Astrocyte (in vitro differentiated cells and primary cell): Measurements from ENCODE around the gene KL. TPM values are rescaled to one million over a fixed set of nuclear protein-coding genes. Genes with fewer than 3 reads are reported as not detected.

Source experiments
- DNase-seq: peaks from one replicate; pipeline ENCODE4 v3.0.0-alpha.2; 2010; ENCODE audit warnings: low read depth
- FAIRE-seq: peaks from 2 replicates; lab custom pipeline; 2011; peaks lifted over from hg19 to GRCh38; lab: Jason Lieb, UNC
- H2AFZ ChIP-seq: 2 replicates; pipeline ENCODE4 v1.6.0; 2012; ENCODE audit warnings: low read depth, low read length, inconsistent platforms
- H3K27ac ChIP-seq: 2 replicates; pipeline ENCODE4 v1.5.1; 2011; ENCODE audit warnings: low read depth, low read length, inconsistent platforms
- H3K27me3 ChIP-seq: 2 replicates; pipeline ENCODE4 v1.6.0; 2011; ENCODE audit warnings: low read length, inconsistent platforms; ENCODE audit not compliant: insufficient read depth
- H3K36me3 ChIP-seq: 2 replicates; pipeline ENCODE4 v1.5.1; 2011; ENCODE audit warnings: low read length, inconsistent platforms; ENCODE audit not compliant: insufficient read depth
- H3K4me1 ChIP-seq: 2 replicates; pipeline ENCODE4 v1.5.1; 2011; ENCODE audit warnings: low read length, inconsistent platforms; ENCODE audit not compliant: insufficient read depth
- H3K4me2 ChIP-seq: 2 replicates; pipeline ENCODE4 v1.6.0; 2012; ENCODE audit warnings: low read length, inconsistent platforms
- H3K4me3 ChIP-seq: 2 replicates; pipeline ENCODE4 v1.5.1; 2011; ENCODE audit warnings: low read depth, mild to moderate bottlenecking, low read length, inconsistent platforms; ENCODE audit not compliant: insufficient read depth
- H3K79me2 ChIP-seq: 2 replicates; pipeline ENCODE4 v1.6.0; 2012; ENCODE audit warnings: mild to moderate bottlenecking, low read length, inconsistent platforms; ENCODE audit not compliant: insufficient read depth
- H3K9ac ChIP-seq: 2 replicates; pipeline ENCODE4 v1.6.0; 2012; ENCODE audit warnings: mild to moderate bottlenecking, low read length, inconsistent platforms
- H3K9me3 ChIP-seq: 2 replicates; pipeline ENCODE4 v1.5.1; 2012; ENCODE audit warnings: low read depth, mild to moderate bottlenecking, low read length, inconsistent platforms; ENCODE audit not compliant: insufficient read depth
- H4K20me1 ChIP-seq: 2 replicates; pipeline ENCODE4 v1.6.0; 2012; ENCODE audit warnings: low read length, inconsistent platforms; ENCODE audit not compliant: insufficient read depth
- H3K27ac Mint-ChIP-seq: one replicate; pipeline ENCODE4 v1.8.0; 2021; ENCODE audit warnings: mild to moderate bottlenecking, mixed read lengths; ENCODE audit not compliant: unreplicated experiment
- H3K27me3 Mint-ChIP-seq: one replicate; pipeline ENCODE4 v1.8.0; 2021; ENCODE audit warnings: low read depth, mixed read lengths; ENCODE audit not compliant: unreplicated experiment
- H3K36me3 Mint-ChIP-seq: one replicate; pipeline ENCODE4 v1.8.0; 2021; ENCODE audit warnings: low read depth, mixed read lengths; ENCODE audit not compliant: unreplicated experiment
- H3K4me1 Mint-ChIP-seq: one replicate; pipeline ENCODE4 v1.8.0; 2021; ENCODE audit warnings: low read depth, mixed read lengths; ENCODE audit not compliant: unreplicated experiment
- H3K4me3 Mint-ChIP-seq: one replicate; pipeline ENCODE4 v1.8.0; 2021; ENCODE audit warnings: mild to moderate bottlenecking, moderate library complexity, mixed read lengths; ENCODE audit not compliant: unreplicated experiment
- H3K9me3 Mint-ChIP-seq: one replicate; pipeline ENCODE4 v1.8.0; 2021; ENCODE audit warnings: mild to moderate bottlenecking, mixed read lengths; ENCODE audit not compliant: unreplicated experiment
- CTCF ChIP-seq: IDR thresholded peaks from 2 replicates; pipeline ENCODE4 v1.5.1; 2011; ENCODE audit warnings: low read depth, mild to moderate bottlenecking, inconsistent platforms, low read length, moderate library complexity; ENCODE audit not compliant: insufficient read depth
- EZH2 ChIP-seq: IDR thresholded peaks from 2 replicates; pipeline ENCODE4 v1.6.1; 2012; ENCODE audit warnings: mild to moderate bottlenecking, low read length, inconsistent platforms; ENCODE audit not compliant: insufficient read depth
- total RNA-seq: library from RNA; stranded (reverse); gene quantifications from 2 replicates; pipeline ENCODE4 v1.2.1, GENCODE V29; 2021

KL gene
- total RNA-seq, 1 donor from 2014 or later: 0.07 TPM

- no peak for FAIRE-seq
- H3K4me3 Mint-ChIP-seq: no peak overlapping the region
- no peak for TF ChIP-seq EZH2
- TF ChIP-seq CTCF: no peak
- H4K20me1 ChIP-seq: no peaks in the 10 kb centered on the region
- no peaks in the 10 kb centered on the region for H3K9me3 ChIP-seq
- no peaks in the 10 kb centered on the region for H3K36me3 Mint-ChIP-seq
- H3K9ac ChIP-seq: no peak overlapping the region
- H3K9me3 Mint-ChIP-seq: peaks cover 2% of the 10 kb centered on the region
- H3K27ac Mint-ChIP-seq: no peak overlapping the region
- no peaks in the 10 kb centered on the region for H3K79me2 ChIP-seq
- H3K27ac ChIP-seq: no peak overlapping the region
- no peaks in the 10 kb centered on the region for H3K27me3 ChIP-seq
- no peak overlapping the region for H2AFZ ChIP-seq
- no peaks in the 10 kb centered on the region for H3K36me3 ChIP-seq
- peaks cover 4% of the 10 kb centered on the region for H3K4me1 Mint-ChIP-seq
- no peak overlapping the region for H3K4me3 ChIP-seq
- no peaks in the 10 kb centered on the region for H3K4me1 ChIP-seq
- peaks cover 8% of the 10 kb centered on the region for H3K27me3 Mint-ChIP-seq
- no peak for DNase-seq
- no peak overlapping the region for H3K4me2 ChIP-seq
Measured at GRCh38 chr13:33078263-33078662, 62.0 kb downstream of the KL start.

GRCh38 chr13:33079960-33080359 lies 63.7 kb downstream of the KL start:
- H3K9ac ChIP-seq: no peak overlapping the region
- H3K27me3 ChIP-seq: no peaks in the 10 kb centered on the region
- no peaks in the 10 kb centered on the region for H4K20me1 ChIP-seq
- no peaks in the 10 kb centered on the region for H3K36me3 ChIP-seq
- TF ChIP-seq EZH2 (no peak), CTCF (no peak)
- H3K79me2 ChIP-seq: no peaks in the 10 kb centered on the region
- FAIRE-seq (no peak), DNase-seq (no peak)
- H3K27ac Mint-ChIP-seq: no peak overlapping the region
- H3K4me3 Mint-ChIP-seq: no peak overlapping the region
- no peaks in the 10 kb centered on the region for H3K36me3 Mint-ChIP-seq
- H3K27ac ChIP-seq: no peak overlapping the region
- no peaks in the 10 kb centered on the region for H3K4me1 ChIP-seq
- H3K4me1 Mint-ChIP-seq: no peaks in the 10 kb centered on the region
- peaks cover 8% of the 10 kb centered on the region for H3K27me3 Mint-ChIP-seq
- no peak overlapping the region for H3K4me2 ChIP-seq
- no peak overlapping the region for H2AFZ ChIP-seq
- no peak overlapping the region for H3K4me3 ChIP-seq
- H3K9me3 ChIP-seq: no peaks in the 10 kb centered on the region
- peaks cover 2% of the 10 kb centered on the region for H3K9me3 Mint-ChIP-seq

DNA sequence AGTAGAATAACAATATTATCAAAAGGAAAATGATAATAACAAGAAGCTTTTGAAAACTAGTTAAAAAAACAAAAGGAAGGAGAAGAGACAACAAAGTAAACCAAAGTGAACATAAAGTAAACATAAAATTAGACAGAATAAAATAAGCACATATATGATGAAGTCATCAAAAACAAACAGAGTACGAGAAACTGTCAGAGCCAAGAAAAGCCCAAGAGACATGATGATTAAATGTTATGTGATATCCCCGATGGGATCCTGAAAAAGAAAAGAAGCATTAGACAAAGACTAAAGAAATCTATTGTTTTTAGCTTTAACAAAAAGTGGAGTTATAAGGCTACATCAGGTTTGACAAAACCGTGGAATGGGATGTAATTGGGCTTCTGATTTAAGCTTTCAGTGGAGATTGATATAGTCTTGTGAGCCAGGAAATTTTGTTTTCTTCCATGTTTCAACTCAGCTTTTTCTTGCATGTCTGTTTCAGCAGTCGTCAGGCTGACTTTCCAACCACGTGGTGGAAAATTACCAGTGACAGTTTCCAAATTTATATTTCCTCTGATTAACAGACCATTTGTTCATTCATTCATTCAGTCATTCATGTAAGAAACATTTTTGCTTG lies 64.9 kb downstream of the KL start:
- no peak for DNase-seq
- no peaks in the 10 kb centered on the region for H3K4me1 ChIP-seq
- peaks cover under 1% of the 10 kb centered on the region for H3K27me3 Mint-ChIP-seq
- H3K27me3 ChIP-seq: no peaks in the 10 kb centered on the region
- H3K36me3 Mint-ChIP-seq: no peaks in the 10 kb centered on the region
- peak overlapping the region; percentile 11 for H3K4me2 ChIP-seq
- H3K36me3 ChIP-seq: no peaks in the 10 kb centered on the region
- TF ChIP-seq CTCF (no peak), EZH2 (no peak)
- no peak overlapping the region for H2AFZ ChIP-seq
- H3K27ac ChIP-seq: no peak overlapping the region
- H3K4me3 Mint-ChIP-seq: no peak overlapping the region
- H3K9me3 ChIP-seq: no peaks in the 10 kb centered on the region
- H3K4me1 Mint-ChIP-seq: no peaks in the 10 kb centered on the region
- no peaks in the 10 kb centered on the region for H3K79me2 ChIP-seq
- peaks cover 2% of the 10 kb centered on the region for H3K9me3 Mint-ChIP-seq
- no peaks in the 10 kb centered on the region for H4K20me1 ChIP-seq
- no peak overlapping the region for H3K9ac ChIP-seq
- H3K4me3 ChIP-seq: no peak overlapping the region
- no peak for FAIRE-seq
- no peak overlapping the region for H3K27ac Mint-ChIP-seq
